Activated T-helper 1 cell treated with anti-CD3 and anti-CD28 coated beads, Interleukin-12 subunit alpha, Interleukin-12 subunit beta, Interleukin-2, Interleukin-4 antibody, amounts not matched to agents 30 ng/mL and 10 ng/mL and 1 ng/mL, durations not matched to agents 14 hours and 24 hours and 36 hours (primary cell): ENCODE measurements around the gene SLC12A8. TPM values are rescaled to one million over a fixed set of nuclear protein-coding genes. Genes with fewer than 3 reads are reported as not detected.

Experiments
- DNase-seq: peaks from one replicate; pipeline ENCODE4 v3.0.0; 2021; ENCODE audit warnings: low spot score
- H3K27ac Mint-ChIP-seq: one replicate; pipeline ENCODE4 v1.8.0; 2021; ENCODE audit warnings: mild to moderate bottlenecking, mixed read lengths
- H3K27me3 Mint-ChIP-seq: one replicate; pipeline ENCODE4 v1.8.0; 2022; ENCODE audit warnings: mild to moderate bottlenecking, moderate library complexity, mixed read lengths; ENCODE audit not compliant: insufficient read depth
- H3K36me3 Mint-ChIP-seq: one replicate; pipeline ENCODE4 v1.8.0; 2021; ENCODE audit warnings: low read depth, mixed read lengths
- H3K4me1 Mint-ChIP-seq: one replicate; pipeline ENCODE4 v1.8.0; 2021; ENCODE audit warnings: low read depth, mixed read lengths
- H3K4me3 Mint-ChIP-seq: one replicate; pipeline ENCODE4 v1.8.0; 2021; ENCODE audit warnings: mild to moderate bottlenecking, moderate library complexity, mixed read lengths
- H3K9me3 Mint-ChIP-seq: one replicate; pipeline ENCODE4 v1.8.0; 2021; ENCODE audit warnings: mixed read lengths
- intact Hi-C: fragments of 100-400 bp; cut with micrococcal nuclease; formaldehyde crosslinking; loops from one replicate; pipeline ENCODE4 v1.15.1; 2024
- total RNA-seq: library from RNA; stranded (reverse); gene quantifications from 2 replicates; pipeline ENCODE4 v1.2.3, GENCODE V29; 2022

Gene SLC12A8
- total RNA-seq, 1 donor from 2014 or later = 1.1 TPM

DNA sequence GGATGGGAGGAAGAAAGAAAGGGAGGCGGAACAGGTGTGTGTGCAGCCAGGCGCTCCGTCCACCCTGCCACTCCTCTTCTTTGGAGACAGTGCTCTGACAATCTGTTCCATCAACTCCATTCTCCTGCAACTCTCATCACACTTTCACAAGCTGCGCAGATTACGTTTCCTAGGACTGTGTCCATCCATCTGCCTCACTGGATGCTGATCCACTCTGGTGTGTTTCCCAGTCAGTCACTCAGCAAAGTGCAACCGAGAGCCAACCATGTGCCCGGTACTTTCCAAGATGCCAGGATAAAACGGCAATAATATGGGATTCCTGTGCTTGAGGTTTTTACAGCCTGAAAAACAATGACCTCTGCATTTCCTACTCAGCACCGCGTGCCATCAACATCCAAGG lies 59.6 kb downstream of the SLC12A8 start:
- DNase-seq = no peak
- Mint-ChIP-seq H3K36me3 (no peaks in the 10 kb centered on the region), H3K27me3 (peaks cover 48% of the 10 kb centered on the region), H3K4me3 (no peak overlapping the region), H3K4me1 (peaks cover 14% of the 10 kb centered on the region), H3K9me3 (no peaks in the 10 kb centered on the region), H3K27ac (no peak overlapping the region)
- intact Hi-C loops = loop anchor here (5.0 kb wide), 1 partner anchor 226 kb away; no protein-coding TSS in a partner anchor

DNA sequence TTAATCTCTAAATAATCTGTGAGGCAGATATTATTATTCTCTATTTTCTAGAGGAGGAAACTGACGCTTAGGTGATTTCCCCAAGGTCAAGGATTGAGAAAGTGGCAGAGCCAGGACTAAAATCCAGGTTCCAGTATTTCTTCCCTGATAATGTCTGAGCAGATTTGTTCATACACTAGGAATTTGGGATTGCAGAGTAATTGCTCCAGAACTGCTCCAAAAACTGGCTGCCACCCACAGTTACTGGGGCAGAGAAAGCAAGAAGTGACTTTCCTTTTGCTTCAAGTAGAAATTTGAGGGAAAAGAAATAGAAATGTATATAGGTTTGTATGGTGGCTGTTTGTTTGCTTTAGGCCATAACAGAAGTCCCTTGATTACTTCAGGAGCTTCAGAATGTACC lies 60.6 kb downstream of the SLC12A8 start:
- H3K27me3 Mint-ChIP-seq = peaks cover 48% of the 10 kb centered on the region
- no peaks in the 10 kb centered on the region for H3K36me3 Mint-ChIP-seq
- H3K9me3 Mint-ChIP-seq = no peaks in the 10 kb centered on the region
- intact Hi-C loops = loop anchor here (5.0 kb wide), 1 partner anchor 225 kb away; no protein-coding TSS in a partner anchor
- no peak overlapping the region for H3K27ac Mint-ChIP-seq
- DNase-seq = no peak
- peaks cover 21% of the 10 kb centered on the region for H3K4me1 Mint-ChIP-seq
- no peak overlapping the region for H3K4me3 Mint-ChIP-seq

DNA sequence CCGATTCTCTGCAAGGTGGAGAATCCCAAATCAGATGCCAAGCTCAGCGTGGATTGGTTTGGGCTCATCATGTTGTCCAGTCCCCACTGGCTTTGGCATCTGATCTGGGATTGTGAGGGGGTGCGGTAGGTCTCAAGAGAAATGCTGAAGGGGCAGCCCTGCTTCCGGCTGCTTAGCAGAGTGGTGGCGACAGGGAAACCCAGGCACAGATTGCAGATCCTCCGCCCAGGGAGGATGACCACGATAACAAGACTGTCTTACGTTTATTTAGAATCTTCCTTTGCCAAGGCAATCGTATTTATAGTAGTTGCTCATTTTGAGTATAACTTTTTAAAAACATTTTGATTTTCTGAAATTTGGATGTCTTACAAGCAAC lies 61.1 kb downstream of the SLC12A8 start:
- no peaks in the 10 kb centered on the region for H3K9me3 Mint-ChIP-seq
- no peak for DNase-seq
- peaks cover 43% of the 10 kb centered on the region for H3K27me3 Mint-ChIP-seq

DNA sequence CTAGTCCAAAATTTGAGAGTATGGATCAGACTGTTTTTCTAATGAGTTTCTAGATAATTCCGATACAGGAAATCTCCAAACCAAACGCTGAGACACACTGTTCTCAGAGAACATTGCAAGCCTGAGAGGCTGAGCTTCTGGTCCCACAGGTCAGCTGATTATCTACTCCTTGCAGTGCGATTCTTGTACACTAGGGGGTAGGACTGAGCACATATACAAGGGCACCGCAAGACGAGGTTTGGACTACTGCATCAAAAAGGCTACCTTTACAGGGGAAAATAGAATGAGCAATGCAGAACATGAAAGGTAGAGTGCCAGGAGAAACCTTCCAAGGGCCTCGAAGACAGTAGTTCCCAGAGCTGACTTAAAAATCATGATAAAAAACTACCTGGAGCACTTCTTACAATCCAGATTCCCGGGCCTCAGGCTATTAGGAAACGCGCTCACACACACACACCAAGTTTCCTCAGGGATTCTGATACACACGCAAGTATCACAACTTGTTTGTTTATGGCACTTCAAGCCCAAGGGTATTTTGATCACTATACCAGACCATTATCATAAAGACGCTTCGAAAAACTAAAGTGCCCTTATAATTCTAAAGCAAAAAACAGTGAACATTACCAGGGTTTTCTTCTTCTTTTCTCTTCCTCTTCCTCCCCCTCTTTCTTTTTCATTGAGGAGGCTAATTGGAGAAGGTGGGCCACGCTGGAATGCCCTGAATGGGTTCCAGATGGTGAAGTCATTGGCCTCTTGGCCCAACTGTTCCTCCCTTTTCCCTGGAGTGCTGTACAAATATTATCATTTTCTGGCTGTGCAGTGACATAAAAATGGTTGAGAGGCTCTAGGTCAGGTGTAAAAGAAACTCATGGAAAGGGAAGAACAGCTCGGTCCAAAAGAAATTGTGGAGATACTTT lies 61.8 kb downstream of the SLC12A8 start:
- Mint-ChIP-seq H3K4me3 (no peak overlapping the region), H3K27ac (no peak overlapping the region), H3K27me3 (peaks cover 40% of the 10 kb centered on the region)

More for the DNA sequence above, 61.1 kb downstream of the SLC12A8 start:
- Mint-ChIP-seq H3K36me3 (no peaks in the 10 kb centered on the region), H3K4me3 (no peak overlapping the region), H3K4me1 (peaks cover 26% of the 10 kb centered on the region), H3K27ac (no peak overlapping the region)
- intact Hi-C loops = loop anchor here (5.0 kb wide), 1 partner anchor 224 kb away; no protein-coding TSS in a partner anchor

DNA sequence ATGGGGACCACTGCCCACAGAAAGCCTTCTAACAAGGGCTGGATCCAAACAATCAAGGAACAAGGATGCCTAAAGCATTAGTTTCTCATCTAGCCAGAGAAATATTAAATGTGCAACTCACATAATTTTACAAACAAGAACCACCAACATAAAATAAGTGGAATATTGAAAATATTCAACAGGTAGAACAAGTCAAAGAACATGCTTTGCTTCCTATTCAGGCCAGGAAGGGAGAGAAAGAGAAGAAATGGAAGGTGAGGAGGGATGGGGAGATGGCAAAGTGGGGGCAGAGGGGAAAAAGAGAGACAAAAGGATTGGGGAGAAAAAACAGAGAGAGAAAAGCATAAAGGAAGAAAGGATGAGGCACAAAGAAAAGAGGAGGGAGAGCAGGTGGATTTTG lies 63.1 kb downstream of the SLC12A8 start:
- H3K27ac Mint-ChIP-seq = no peak overlapping the region
- H3K4me1 Mint-ChIP-seq = peaks cover 17% of the 10 kb centered on the region
- H3K36me3 Mint-ChIP-seq = no peaks in the 10 kb centered on the region
- H3K27me3 Mint-ChIP-seq = peaks cover 39% of the 10 kb centered on the region
- H3K4me3 Mint-ChIP-seq = no peak overlapping the region
- intact Hi-C loops = loop anchor here (10.0 kb wide), 1 partner anchor 415 kb away; the partner anchor contains the start of gene UMPS
- H3K9me3 Mint-ChIP-seq = no peaks in the 10 kb centered on the region
- no peak for DNase-seq

More for the DNA sequence above, 61.8 kb downstream of the SLC12A8 start:
- intact Hi-C loops = loop anchor here (1.0 to 5.0 kb wide), 5 partner anchors 8 to 435 kb away; no protein-coding TSS in a partner anchor
- H3K36me3 Mint-ChIP-seq = no peaks in the 10 kb centered on the region
- peaks cover 26% of the 10 kb centered on the region for H3K4me1 Mint-ChIP-seq
- H3K9me3 Mint-ChIP-seq = no peaks in the 10 kb centered on the region
- peak; percentile 48 for DNase-seq

DNA sequence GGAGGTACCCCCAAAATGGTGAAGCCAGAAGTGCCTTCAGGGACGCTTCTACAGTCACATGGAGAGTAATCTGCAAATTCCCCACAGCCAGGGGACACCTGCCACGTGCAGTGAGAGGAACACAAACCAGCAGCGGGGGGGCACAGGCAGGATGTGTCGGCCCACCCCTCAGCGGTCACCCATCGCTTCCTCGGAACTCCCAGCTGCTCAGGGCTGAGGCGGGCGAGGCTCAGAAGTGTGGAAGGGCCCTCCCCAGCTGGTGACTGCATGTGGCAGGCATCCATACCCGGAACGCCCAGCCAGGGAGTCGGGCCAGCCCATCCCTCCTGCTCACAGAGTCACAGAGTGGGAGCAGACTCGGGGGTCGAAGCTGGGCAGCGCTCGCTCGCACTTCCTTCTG lies 63.7 kb downstream of the SLC12A8 start:
- Mint-ChIP-seq H3K27ac (no peak overlapping the region), H3K9me3 (no peaks in the 10 kb centered on the region), H3K4me1 (peaks cover 17% of the 10 kb centered on the region), H3K36me3 (no peaks in the 10 kb centered on the region), H3K27me3 (peaks cover 39% of the 10 kb centered on the region), H3K4me3 (no peak overlapping the region)
- intact Hi-C loops = loop anchor here (10.0 kb wide), 1 partner anchor 414 kb away; the partner anchor contains the start of gene UMPS
- no peak for DNase-seq

DNA sequence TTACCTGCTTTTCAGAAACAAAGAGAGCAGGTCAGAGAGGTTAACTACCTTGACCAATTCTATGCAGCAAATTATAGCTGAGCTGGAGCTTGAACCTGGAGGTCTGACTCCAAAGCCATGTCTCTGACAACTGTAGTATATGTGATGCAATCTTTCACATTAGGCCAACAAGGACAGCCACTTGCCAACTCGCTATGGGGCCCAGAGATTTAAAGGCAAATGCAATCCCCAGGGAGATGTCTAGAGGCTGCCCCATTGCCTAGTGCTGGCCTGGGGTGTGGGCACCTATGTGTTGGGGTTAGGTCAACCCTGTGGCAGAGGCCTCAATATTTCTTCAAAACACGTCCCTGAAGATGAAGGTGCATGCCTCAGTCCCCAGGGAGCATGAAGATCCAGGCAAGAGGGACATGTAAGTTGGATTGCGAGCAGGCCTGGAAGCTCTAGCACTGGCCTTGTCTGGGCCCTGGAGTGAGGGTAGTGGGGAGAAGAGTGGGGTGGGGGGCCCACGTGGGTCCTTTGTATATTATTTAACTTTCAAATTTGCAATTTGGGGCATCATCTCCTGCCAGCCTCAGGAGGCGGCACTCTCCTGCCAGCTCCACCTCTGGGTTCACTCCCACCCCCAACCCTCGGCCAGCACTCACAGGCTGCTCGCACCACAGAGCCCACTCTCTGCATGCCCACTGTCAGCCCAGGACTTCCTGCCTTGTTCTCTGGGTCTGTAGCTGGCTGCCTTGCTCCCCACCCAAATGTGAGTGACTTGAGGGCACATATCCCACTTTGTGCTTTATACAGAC lies 64.3 kb downstream of the SLC12A8 start:
- no peak overlapping the region for H3K27ac Mint-ChIP-seq
- no peak overlapping the region for H3K4me3 Mint-ChIP-seq
- intact Hi-C loops = loop anchor here (10.0 kb wide), 1 partner anchor 413 kb away; the partner anchor contains the start of gene UMPS
- no peaks in the 10 kb centered on the region for H3K9me3 Mint-ChIP-seq
- no peaks in the 10 kb centered on the region for H3K36me3 Mint-ChIP-seq
- DNase-seq = no peak
- peaks cover 44% of the 10 kb centered on the region for H3K27me3 Mint-ChIP-seq
- peaks cover 21% of the 10 kb centered on the region for H3K4me1 Mint-ChIP-seq

DNA sequence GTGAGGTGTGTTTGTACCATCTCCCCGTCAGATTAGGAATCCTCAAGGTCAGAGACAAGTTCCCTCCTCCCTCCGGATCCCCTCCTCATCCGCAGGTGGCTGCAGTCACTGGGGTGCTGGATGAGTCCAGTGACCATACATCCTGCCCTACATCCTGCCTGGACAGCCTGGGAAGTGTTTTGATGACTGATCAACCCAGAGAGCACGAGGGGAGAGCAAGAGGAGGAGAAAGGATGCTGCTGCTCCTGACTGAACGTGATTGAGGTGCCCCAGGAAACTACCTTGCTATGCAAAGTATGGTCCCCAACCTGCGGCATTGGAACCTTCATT lies 65.1 kb downstream of the SLC12A8 start:
- peaks cover 48% of the 10 kb centered on the region for H3K27me3 Mint-ChIP-seq
- H3K4me1 Mint-ChIP-seq = peaks cover 28% of the 10 kb centered on the region
- no peaks in the 10 kb centered on the region for H3K9me3 Mint-ChIP-seq
- H3K36me3 Mint-ChIP-seq = peaks cover 6% of the 10 kb centered on the region
- no peak for DNase-seq
- H3K27ac Mint-ChIP-seq = no peak overlapping the region
- intact Hi-C loops = loop anchor here (10.0 kb wide), 1 partner anchor 413 kb away; the partner anchor contains the start of gene UMPS
- H3K4me3 Mint-ChIP-seq = no peak overlapping the region

DNA sequence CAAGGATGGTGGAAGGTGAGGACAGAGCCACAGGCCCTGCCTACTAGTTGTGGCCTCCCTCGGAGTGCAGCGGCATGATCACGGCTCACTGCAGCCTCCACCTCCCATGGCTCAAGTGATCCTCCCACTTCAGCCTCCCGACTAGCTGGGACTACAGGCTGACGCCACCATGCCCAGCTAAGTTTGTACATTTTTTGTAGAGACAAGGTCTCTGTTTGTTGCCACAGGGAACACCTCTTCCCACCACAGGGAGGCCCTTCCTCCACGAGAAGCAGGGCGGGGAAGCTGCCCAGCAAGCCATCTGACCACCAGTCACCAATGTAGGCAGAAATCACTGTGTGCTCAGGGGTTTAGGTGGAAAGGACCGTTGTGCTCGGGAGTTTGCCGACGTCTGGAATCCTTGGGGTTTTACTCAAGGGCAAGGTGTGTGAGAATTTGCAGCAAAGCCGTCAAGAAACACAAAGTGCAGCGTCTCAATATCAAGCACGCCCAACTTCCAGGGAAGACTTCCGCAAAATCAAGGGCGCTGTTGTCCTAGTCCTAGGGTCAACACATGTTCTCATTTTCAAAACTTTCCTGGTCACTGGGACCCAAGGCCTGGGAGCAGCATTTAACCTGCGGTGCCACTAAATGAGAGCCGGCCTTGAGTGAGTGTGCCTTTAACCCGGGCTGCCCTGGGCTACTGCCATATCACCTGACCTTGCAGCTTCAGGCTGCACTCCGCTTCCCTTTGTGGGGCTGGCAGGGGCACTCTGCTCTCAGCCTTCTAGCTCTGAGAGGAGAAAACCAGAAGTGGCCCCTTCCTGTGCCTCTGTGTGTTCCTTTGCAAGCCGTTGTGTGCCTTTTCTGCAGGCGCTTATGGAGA lies 65.7 kb downstream of the SLC12A8 start:
- DNase-seq = no peak
- intact Hi-C loops = loop anchor here (10.0 kb wide), 1 partner anchor 412 kb away; the partner anchor contains the start of gene UMPS
- H3K27me3 Mint-ChIP-seq = peaks cover 43% of the 10 kb centered on the region
- H3K36me3 Mint-ChIP-seq = peaks cover 6% of the 10 kb centered on the region
- H3K9me3 Mint-ChIP-seq = no peaks in the 10 kb centered on the region
- no peak overlapping the region for H3K27ac Mint-ChIP-seq
- no peak overlapping the region for H3K4me3 Mint-ChIP-seq
- H3K4me1 Mint-ChIP-seq = peaks cover 34% of the 10 kb centered on the region

DNA sequence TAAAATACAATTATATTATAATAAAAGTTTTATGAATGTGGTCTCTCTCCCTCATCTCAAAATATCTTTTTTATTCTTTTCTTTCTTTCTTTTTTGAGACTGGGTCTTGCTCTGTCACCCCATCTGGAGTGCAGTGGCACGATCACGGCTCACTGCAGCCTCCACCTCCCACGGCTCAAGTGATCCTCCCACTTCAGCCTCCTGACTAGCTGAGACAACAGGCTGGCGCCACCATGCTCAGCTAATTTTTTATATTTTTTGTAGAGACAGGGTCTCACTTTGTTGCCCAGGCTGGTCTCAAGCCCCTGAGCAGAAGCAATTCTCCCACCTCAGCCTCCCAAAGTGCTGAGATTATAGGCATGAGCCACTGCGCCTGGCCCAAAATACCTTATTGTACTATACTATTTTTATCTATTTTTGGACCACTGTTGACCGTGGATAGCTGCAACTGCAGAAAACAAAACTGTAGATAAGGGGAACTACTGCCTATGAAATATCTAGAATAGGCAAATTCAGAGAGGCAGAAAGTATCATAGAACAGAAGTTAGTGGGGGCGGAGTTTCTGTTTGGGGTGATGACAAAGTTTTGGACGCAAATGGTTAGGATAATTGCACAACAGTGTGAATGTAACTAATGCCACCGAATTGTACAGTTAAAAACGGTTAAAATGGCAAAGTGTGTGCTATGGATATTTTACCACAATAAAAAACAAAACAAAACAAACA lies 66.6 kb downstream of the SLC12A8 start:
- Mint-ChIP-seq H3K9me3 (no peaks in the 10 kb centered on the region), H3K4me3 (no peak overlapping the region), H3K27ac (no peak overlapping the region), H3K27me3 (peaks cover 34% of the 10 kb centered on the region), H3K36me3 (peaks cover 6% of the 10 kb centered on the region), H3K4me1 (peaks cover 43% of the 10 kb centered on the region)
- intact Hi-C loops = loop anchor here (10.0 kb wide), 1 partner anchor 411 kb away; the partner anchor contains the start of gene UMPS
- no peak for DNase-seq

DNA sequence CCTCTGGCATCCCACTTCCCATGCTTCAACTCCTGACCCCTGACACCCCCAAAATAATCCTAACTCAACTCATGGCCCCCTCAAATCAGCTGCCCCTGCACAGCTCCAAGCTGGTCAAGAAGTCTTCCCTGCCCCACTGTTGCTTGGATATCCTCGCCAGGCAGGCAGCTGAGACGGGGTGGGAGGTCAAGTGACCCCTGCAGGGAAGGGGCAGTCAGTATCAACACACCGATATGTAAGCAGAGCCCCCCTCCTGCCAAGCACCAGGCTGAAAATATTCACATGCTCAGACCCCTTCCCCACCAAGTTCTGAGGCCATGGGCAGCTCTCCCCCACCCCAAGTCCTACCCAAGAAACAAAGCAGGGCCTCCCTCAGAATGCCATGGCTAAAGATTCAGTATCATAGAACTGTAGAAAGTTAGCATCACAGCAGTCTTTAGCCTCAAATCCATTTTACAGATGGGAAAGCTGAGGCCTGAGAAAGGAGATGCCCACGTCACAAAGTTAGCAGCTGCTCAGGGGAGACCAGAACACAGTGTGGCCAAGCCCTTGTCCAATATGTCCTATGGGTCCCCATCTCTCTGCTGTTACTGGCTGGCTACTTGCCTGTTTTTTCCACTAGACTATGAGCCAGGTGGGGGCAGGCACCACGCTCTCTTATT lies 67.8 kb downstream of the SLC12A8 start:
- Mint-ChIP-seq H3K4me3 (no peak overlapping the region), H3K4me1 (peaks cover 49% of the 10 kb centered on the region), H3K27ac (peak overlapping the region; percentile 19), H3K27me3 (peaks cover 30% of the 10 kb centered on the region), H3K9me3 (no peaks in the 10 kb centered on the region), H3K36me3 (peaks cover 6% of the 10 kb centered on the region)
- intact Hi-C loops = loop anchor here (10.0 kb wide), 1 partner anchor 410 kb away; the partner anchor contains the start of gene UMPS
- no peak for DNase-seq
